HEK293 (cell line): ENCODE data around the gene ANKRD50.

Source experiments
- CTCF ChIA-PET: fragments of 350-600 bp; formaldehyde crosslinking; extraction: SDS; loops from one replicate; lab custom pipeline; 2021; ENCODE audit warnings: antibody characterized with exemption; lab: Yijun Ruan, JAX
- POLR2A ChIA-PET: fragments of 300-600 bp; formaldehyde crosslinking; extraction: SDS; loops from one replicate; lab custom pipeline; 2020; ENCODE audit warnings: antibody characterized with exemption, inconsistent platforms; lab: Yijun Ruan, JAX
- H3K27ac ChIP-seq: fragments of 200-500 bp; sonication (Bioruptor generic); 2 replicates; pipeline ENCODE4 v1.5.1; 2014; ENCODE audit warnings: low read depth, low read length, control low read depth, inconsistent platforms; ENCODE audit errors: extremely low read depth
- H3K36me3 ChIP-seq, 2 experiments: fragments of 200-500 bp in 1 of 2; sonication (Bioruptor generic) in 1 of 2; 1 replicate in 1 of 2; 2 replicates in 1 of 2; pipeline ENCODE4 v1.5.1; 2014 to 2017; ENCODE audit warnings: inconsistent platforms in 2 of 2, low read length in 2 of 2; ENCODE audit not compliant: control insufficient read depth in 2 of 2, insufficient read depth in 1 of 2
- H3K4me1 ChIP-seq: fragments of 200-500 bp; sonication (Bioruptor generic); 2 replicates; pipeline ENCODE4 v1.5.1; 2014; ENCODE audit warnings: mild to moderate bottlenecking, low read length, inconsistent platforms; ENCODE audit not compliant: control insufficient read depth, insufficient read depth
- H3K4me3 ChIP-seq: 2 replicates; pipeline ENCODE4 v1.5.1; 2011; ENCODE audit warnings: low read depth, mild to moderate bottlenecking, control low read depth, low read length, moderate library complexity
- H3K9me3 ChIP-seq: fragments of 200-500 bp; sonication (Bioruptor generic); 2 replicates; pipeline ENCODE4 v1.5.1; 2014; ENCODE audit warnings: low read depth, low read length, inconsistent platforms; ENCODE audit not compliant: control insufficient read depth, insufficient read depth
- ZBTB8A ChIP-seq: fragments of 450-650 bp; formaldehyde crosslinking; IDR thresholded peaks from 2 replicates; pipeline ENCODE4 v1.5.1; 2016; ENCODE audit warnings: missing biosample characterization, missing genetic modification characterization
- ZEB2 ChIP-seq: fragments of 450-650 bp; formaldehyde crosslinking; IDR thresholded peaks from 2 replicates; pipeline ENCODE4 v1.5.1; 2016; ENCODE audit warnings: missing biosample characterization, missing genetic modification characterization
- ZNF155 ChIP-seq: fragments of 450-650 bp; formaldehyde crosslinking; IDR thresholded peaks from 2 replicates; pipeline ENCODE4 v1.5.1; 2016; ENCODE audit warnings: missing biosample characterization, missing genetic modification characterization
- ZNF354C ChIP-seq: fragments of 450-650 bp; formaldehyde crosslinking; IDR thresholded peaks from 2 replicates; pipeline ENCODE4 v1.5.1; 2016; ENCODE audit warnings: missing biosample characterization, missing genetic modification characterization, low read depth, borderline replicate concordance
- ZNF37A ChIP-seq: fragments of 450-650 bp; IDR thresholded peaks from 2 replicates; pipeline ENCODE4 v1.5.1; 2018; ENCODE audit warnings: missing biosample characterization, missing genetic modification characterization
- ZNF544 ChIP-seq: fragments of 450-650 bp; formaldehyde crosslinking; IDR thresholded peaks from 2 replicates; pipeline ENCODE4 v1.5.0; 2017; ENCODE audit warnings: missing biosample characterization, missing genetic modification characterization
- ZNF555 ChIP-seq: fragments of 450-650 bp; formaldehyde crosslinking; conservative IDR thresholded peaks from 2 replicates; pipeline ENCODE4 v1.5.1; 2017; ENCODE audit warnings: missing biosample characterization, mild to moderate bottlenecking, missing genetic modification characterization, inconsistent platforms
- ZNF768 ChIP-seq: fragments of 450-650 bp; formaldehyde crosslinking; IDR thresholded peaks from 2 replicates; pipeline ENCODE4 v1.5.1; 2018; ENCODE audit warnings: missing biosample characterization, mild to moderate bottlenecking, missing genetic modification characterization
- ZNF777 ChIP-seq: fragments of 450-650 bp; formaldehyde crosslinking; IDR thresholded peaks from 2 replicates; pipeline ENCODE4 v1.5.1; 2017; ENCODE audit warnings: missing biosample characterization, missing genetic modification characterization, borderline replicate concordance
- ZNF792 ChIP-seq: fragments of 450-650 bp; formaldehyde crosslinking; IDR thresholded peaks from 2 replicates; pipeline ENCODE4 v1.5.1; 2016; ENCODE audit warnings: missing biosample characterization, missing genetic modification characterization
- ZNF830 ChIP-seq: fragments of 450-650 bp; IDR thresholded peaks from 2 replicates; pipeline ENCODE4 v1.5.0; 2018; ENCODE audit warnings: missing biosample characterization, missing genetic modification characterization, low read depth, mild to moderate bottlenecking, moderate library complexity
- TF ChIP-seq, protein P1 (sequence below): fragments of 450-650 bp; formaldehyde crosslinking; IDR thresholded peaks from 2 replicates; pipeline ENCODE4 v1.5.1; 2016; ENCODE audit warnings: missing biosample characterization, missing genetic modification characterization
- TF ChIP-seq, protein P2 (sequence below): fragments of 450-650 bp; formaldehyde crosslinking; IDR thresholded peaks from 2 replicates; pipeline ENCODE4 v1.5.1; 2017; ENCODE audit warnings: missing biosample characterization, missing genetic modification characterization
- TF ChIP-seq, protein P3 (sequence below): fragments of 450-650 bp; formaldehyde crosslinking; optimal IDR thresholded peaks from 2 replicates; pipeline ENCODE3; 2016; ENCODE audit warnings: missing biosample characterization, mild to moderate bottlenecking, missing genetic modification characterization
- TF ChIP-seq, protein P4 (sequence below): sonication (generic); formaldehyde crosslinking; IDR thresholded peaks from 2 replicates; pipeline ENCODE4 v1.8.1; 2022; ENCODE audit warnings: mild to moderate bottlenecking, moderate library complexity, missing genetic modification reagents
- TF ChIP-seq, protein P5 (sequence below): fragments of 450-650 bp; formaldehyde crosslinking; IDR thresholded peaks from 2 replicates; pipeline ENCODE4 v1.5.1; 2016; ENCODE audit warnings: missing biosample characterization, missing genetic modification characterization
- TF ChIP-seq, protein P6 (sequence below): fragments of 450-650 bp; formaldehyde crosslinking; IDR thresholded peaks from 2 replicates; pipeline ENCODE4 v1.5.1; 2016; ENCODE audit warnings: missing biosample characterization, missing genetic modification characterization
- TF ChIP-seq, protein P7 (sequence below): fragments of 450-650 bp; formaldehyde crosslinking; conservative IDR thresholded peaks from 2 replicates; pipeline ENCODE4 v1.5.1; 2016; ENCODE audit warnings: low read depth, missing biosample characterization, missing genetic modification characterization

The ANKRD50 gene

DNA sequence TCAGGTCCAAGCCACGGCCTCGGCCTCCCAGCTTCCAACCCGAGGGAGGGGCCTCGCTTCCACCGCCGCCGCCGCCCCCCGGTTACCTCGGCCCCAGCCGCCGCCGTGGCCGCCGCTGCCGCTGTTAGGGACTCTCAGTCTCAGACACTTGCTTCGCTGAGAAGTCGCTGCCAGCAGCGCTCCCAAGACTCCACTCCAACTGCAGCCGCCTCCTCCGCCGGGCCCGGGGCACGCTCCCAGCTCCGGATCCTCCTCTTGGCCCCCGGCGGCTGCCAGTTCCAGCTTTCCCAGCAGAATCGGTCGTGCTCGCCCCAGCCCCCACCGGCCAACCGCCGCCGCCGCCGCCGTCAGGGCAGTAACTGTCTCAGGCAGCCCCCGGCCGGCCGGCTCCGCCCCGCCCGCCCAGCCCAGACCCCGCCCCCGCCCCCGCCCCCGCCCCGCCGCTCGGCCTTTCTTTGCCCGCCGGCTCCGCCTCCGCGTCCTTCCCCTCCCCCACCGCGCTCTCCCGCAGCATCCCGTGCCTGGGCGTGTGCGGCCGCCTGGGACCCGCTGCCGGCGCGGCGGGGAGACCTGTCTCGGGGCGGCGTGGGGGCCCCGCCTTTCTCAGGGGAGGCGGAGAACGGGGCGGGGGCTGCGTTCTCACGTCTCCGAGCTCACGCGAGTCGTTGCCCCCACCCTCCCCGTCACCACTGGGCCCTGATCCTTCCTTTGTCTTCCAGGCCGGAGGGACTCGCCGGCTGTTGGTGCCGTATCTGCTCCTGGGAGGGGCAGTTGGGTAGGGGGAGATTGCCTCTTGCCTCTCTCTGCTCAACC is at the start of gene ANKRD50 (continued):
- TF ChIP-seq, protein P1, sequence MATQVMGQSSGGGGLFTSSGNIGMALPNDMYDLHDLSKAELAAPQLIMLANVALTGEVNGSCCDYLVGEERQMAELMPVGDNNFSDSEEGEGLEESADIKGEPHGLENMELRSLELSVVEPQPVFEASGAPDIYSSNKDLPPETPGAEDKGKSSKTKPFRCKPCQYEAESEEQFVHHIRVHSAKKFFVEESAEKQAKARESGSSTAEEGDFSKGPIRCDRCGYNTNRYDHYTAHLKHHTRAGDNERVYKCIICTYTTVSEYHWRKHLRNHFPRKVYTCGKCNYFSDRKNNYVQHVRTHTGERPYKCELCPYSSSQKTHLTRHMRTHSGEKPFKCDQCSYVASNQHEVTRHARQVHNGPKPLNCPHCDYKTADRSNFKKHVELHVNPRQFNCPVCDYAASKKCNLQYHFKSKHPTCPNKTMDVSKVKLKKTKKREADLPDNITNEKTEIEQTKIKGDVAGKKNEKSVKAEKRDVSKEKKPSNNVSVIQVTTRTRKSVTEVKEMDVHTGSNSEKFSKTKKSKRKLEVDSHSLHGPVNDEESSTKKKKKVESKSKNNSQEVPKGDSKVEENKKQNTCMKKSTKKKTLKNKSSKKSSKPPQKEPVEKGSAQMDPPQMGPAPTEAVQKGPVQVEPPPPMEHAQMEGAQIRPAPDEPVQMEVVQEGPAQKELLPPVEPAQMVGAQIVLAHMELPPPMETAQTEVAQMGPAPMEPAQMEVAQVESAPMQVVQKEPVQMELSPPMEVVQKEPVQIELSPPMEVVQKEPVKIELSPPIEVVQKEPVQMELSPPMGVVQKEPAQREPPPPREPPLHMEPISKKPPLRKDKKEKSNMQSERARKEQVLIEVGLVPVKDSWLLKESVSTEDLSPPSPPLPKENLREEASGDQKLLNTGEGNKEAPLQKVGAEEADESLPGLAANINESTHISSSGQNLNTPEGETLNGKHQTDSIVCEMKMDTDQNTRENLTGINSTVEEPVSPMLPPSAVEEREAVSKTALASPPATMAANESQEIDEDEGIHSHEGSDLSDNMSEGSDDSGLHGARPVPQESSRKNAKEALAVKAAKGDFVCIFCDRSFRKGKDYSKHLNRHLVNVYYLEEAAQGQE (tag by site-specific recombination) = no peak
- TF ChIP-seq ZNF777 (tag by site-specific recombination) (no peak), ZNF830 (tag by site-specific recombination) (no peak), ZNF354C (tag by site-specific recombination) (no peak), ZEB2 (tag by site-specific recombination) (0 out of 2 replicates have a peak, but pooled peaks have one; percentile 25), ZNF792 (no peak; the same call in 1 of the 2 replicates), ZNF555 (tag by site-specific recombination) (no peak)
- TF ChIP-seq, protein P2, sequence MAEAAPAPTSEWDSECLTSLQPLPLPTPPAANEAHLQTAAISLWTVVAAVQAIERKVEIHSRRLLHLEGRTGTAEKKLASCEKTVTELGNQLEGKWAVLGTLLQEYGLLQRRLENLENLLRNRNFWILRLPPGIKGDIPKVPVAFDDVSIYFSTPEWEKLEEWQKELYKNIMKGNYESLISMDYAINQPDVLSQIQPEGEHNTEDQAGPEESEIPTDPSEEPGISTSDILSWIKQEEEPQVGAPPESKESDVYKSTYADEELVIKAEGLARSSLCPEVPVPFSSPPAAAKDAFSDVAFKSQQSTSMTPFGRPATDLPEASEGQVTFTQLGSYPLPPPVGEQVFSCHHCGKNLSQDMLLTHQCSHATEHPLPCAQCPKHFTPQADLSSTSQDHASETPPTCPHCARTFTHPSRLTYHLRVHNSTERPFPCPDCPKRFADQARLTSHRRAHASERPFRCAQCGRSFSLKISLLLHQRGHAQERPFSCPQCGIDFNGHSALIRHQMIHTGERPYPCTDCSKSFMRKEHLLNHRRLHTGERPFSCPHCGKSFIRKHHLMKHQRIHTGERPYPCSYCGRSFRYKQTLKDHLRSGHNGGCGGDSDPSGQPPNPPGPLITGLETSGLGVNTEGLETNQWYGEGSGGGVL = peak; percentile 71
- TF ChIP-seq, protein P3, sequence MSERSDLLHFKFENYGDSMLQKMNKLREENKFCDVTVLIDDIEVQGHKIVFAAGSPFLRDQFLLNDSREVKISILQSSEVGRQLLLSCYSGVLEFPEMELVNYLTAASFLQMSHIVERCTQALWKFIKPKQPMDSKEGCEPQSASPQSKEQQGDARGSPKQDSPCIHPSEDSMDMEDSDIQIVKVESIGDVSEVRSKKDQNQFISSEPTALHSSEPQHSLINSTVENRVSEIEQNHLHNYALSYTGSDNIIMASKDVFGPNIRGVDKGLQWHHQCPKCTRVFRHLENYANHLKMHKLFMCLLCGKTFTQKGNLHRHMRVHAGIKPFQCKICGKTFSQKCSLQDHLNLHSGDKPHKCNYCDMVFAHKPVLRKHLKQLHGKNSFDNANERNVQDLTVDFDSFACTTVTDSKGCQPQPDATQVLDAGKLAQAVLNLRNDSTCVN (tag by site-specific recombination) = peak; percentile 71

DNA sequence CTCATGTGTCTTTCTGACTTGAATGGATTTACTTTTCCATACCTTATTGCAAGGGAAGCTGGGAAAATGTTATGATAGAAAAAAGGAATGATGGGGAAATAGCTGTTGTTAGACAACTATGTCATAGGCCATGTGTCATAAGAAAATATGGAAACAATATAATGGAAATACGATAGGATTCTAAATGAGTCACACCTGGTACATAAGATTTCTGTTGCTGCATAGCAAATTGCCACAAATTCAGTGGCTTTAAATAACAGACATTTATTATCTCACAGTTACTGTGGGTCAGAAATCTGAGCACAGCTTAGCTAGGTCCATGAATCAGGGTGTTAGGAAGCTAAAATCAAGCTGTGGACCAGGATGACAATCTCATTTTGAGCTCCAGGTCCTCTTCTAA is 44.6 kb upstream of the ANKRD50 start:
- Histone ChIP-seq H3K4me3 (no peak overlapping the region), H3K9me3 (no peaks in the 10 kb centered on the region), H3K4me1 (no peaks in the 10 kb centered on the region), H3K27ac (no peak overlapping the region), H3K36me3 (no peaks in the 10 kb centered on the region)
- ChIA-PET POLR2A (no interaction called here), CTCF (no interaction called here)
- TF ChIP-seq ZBTB8A (tag by site-specific recombination) = no peak
- TF ChIP-seq, protein P4, sequence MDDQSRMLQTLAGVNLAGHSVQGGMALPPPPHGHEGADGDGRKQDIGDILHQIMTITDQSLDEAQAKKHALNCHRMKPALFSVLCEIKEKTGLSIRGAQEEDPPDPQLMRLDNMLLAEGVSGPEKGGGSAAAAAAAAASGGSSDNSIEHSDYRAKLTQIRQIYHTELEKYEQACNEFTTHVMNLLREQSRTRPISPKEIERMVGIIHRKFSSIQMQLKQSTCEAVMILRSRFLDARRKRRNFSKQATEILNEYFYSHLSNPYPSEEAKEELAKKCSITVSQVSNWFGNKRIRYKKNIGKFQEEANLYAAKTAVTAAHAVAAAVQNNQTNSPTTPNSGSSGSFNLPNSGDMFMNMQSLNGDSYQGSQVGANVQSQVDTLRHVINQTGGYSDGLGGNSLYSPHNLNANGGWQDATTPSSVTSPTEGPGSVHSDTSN (CRISPR knock-in tag) = no peak
- TF ChIP-seq ZNF37A (tag by site-specific recombination) = no peak
- no peak for TF ChIP-seq ZNF544
- TF ChIP-seq ZNF768 (tag by site-specific recombination) = no peak
- TF ChIP-seq, protein P5, sequence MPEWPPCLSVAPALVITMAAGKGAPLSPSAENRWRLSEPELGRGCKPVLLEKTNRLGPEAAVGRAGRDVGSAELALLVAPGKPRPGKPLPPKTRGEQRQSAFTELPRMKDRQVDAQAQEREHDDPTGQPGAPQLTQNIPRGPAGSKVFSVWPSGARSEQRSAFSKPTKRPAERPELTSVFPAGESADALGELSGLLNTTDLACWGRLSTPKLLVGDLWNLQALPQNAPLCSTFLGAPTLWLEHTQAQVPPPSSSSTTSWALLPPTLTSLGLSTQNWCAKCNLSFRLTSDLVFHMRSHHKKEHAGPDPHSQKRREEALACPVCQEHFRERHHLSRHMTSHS (tag by site-specific recombination) = no peak
- TF ChIP-seq, protein P6, sequence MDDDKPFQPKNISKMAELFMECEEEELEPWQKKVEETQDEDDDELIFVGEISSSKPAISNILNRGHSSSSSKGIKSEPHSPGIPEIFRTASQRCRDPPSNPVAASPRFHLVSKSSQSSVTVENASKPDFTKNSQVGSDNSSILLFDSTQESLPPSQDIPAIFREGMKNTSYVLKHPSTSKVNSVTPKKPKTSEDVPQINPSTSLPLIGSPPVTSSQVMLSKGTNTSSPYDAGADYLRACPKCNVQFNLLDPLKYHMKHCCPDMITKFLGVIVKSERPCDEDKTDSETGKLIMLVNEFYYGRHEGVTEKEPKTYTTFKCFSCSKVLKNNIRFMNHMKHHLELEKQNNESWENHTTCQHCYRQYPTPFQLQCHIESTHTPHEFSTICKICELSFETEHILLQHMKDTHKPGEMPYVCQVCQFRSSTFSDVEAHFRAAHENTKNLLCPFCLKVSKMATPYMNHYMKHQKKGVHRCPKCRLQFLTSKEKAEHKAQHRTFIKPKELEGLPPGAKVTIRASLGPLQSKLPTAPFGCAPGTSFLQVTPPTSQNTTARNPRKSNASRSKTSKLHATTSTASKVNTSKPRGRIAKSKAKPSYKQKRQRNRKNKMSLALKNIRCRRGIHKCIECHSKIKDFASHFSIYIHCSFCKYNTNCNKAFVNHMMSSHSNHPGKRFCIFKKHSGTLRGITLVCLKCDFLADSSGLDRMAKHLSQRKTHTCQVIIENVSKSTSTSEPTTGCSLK (tag by site-specific recombination) = no peak
- TF ChIP-seq, protein P7, sequence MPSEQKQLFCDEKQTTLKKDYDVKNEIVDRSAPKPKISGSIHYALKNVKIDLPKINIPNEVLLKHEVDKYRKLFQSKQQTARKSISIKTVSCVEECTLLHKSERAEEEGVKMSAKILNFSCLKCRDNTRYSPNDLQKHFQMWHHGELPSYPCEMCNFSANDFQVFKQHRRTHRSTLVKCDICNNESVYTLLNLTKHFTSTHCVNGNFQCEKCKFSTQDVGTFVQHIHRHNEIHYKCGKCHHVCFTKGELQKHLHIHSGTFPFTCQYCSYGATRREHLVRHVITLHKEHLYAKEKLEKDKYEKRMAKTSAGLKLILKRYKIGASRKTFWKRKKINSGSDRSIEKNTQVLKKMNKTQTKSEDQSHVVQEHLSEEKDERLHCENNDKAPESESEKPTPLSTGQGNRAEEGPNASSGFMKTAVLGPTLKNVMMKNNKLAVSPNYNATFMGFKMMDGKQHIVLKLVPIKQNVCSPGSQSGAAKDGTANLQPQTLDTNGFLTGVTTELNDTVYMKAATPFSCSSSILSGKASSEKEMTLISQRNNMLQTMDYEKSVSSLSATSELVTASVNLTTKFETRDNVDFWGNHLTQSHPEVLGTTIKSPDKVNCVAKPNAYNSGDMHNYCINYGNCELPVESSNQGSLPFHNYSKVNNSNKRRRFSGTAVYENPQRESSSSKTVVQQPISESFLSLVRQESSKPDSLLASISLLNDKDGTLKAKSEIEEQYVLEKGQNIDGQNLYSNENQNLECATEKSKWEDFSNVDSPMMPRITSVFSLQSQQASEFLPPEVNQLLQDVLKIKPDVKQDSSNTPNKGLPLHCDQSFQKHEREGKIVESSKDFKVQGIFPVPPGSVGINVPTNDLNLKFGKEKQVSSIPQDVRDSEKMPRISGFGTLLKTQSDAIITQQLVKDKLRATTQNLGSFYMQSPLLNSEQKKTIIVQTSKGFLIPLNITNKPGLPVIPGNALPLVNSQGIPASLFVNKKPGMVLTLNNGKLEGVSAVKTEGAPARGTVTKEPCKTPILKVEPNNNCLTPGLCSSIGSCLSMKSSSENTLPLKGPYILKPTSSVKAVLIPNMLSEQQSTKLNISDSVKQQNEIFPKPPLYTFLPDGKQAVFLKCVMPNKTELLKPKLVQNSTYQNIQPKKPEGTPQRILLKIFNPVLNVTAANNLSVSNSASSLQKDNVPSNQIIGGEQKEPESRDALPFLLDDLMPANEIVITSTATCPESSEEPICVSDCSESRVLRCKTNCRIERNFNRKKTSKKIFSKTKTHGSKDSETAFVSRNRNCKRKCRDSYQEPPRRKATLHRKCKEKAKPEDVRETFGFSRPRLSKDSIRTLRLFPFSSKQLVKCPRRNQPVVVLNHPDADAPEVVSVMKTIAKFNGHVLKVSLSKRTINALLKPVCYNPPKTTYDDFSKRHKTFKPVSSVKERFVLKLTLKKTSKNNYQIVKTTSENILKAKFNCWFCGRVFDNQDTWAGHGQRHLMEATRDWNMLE (tag by site-specific recombination) = no peak
- TF ChIP-seq ZNF155 (tag by site-specific recombination) = no peak
